GM12891 (cell line): ENCODE results near the gene WDR54.

Experiments
- POLR2A ChIP-seq: IDR thresholded peaks from 2 replicates; pipeline ENCODE4 v1.6.1; 2011; ENCODE audit warnings: low read depth, low read length, control low read depth
- POLR2AphosphoS5 ChIP-seq: IDR thresholded peaks from 2 replicates; pipeline ENCODE4 v1.6.1; 2011; ENCODE audit warnings: low read depth, low read length, control low read depth
- SPI1 ChIP-seq: IDR thresholded peaks from 2 replicates; pipeline ENCODE4 v1.6.1; 2011; ENCODE audit warnings: low read depth, low read length, control low read depth
- TAF1 ChIP-seq: IDR thresholded peaks from 2 replicates; pipeline ENCODE4 v1.6.1; 2011; ENCODE audit warnings: low read depth, low read length, control low read depth

DNA sequence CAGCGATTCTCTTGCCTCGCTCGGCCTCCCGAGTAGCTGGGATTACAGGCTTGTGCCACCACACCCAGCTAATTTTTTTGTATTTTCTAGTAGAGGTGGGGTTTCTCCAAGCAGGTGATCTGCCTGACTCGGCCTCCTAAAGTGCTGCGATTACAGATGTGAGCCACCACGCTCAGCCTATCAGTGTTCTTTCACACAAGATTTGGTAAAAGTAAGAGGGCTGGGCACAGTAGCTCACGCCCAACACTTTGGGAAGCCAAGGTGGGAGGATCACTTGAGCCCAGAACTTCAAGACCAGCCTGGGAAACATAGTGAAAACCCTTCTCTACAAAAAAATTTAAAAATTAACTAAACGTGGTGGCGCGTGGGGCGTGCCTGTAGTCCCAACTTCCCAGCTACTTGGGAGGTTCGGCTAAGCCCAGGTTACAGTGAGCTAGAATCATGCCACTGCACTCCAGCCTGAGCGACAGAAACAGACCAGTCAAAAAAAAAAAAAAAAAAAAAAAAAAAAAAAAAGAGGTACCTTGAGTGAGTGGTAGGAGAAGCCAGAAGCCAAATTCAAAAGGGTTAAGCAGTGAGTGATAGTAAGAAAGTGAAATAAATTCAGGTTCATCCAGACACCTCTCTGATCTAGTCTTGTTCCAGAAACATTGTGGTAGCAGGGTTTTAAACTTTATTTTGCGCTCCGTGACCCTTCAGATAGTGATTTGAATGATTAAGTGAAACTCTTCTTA is 50.0 kb downstream of the WDR54 start:
- no peak for TF ChIP-seq POLR2A
- no peak for TF ChIP-seq TAF1
- TF ChIP-seq SPI1: no peak
- no peak for TF ChIP-seq POLR2AphosphoS5
